Mucosa of stomach (tissue), 1 donor: ENCODE results near the gene TBCB.
"Not testable (repeated sequence)": the region's sequence is repeated elsewhere in the genome, so short reads cannot be mapped to it uniquely, and the experiment has no call there.

ENCODE experiments used
- H3K27me3 ChIP-seq: one replicate; pipeline ENCODE4 v1.7.0; 2013; ENCODE audit warnings: mild to moderate bottlenecking, low read length; ENCODE audit not compliant: control insufficient read depth, insufficient read depth
- H3K36me3 ChIP-seq: one replicate; pipeline ENCODE4 v1.7.0; 2013; ENCODE audit warnings: low read length; ENCODE audit not compliant: control insufficient read depth, insufficient read depth
- H3K4me1 ChIP-seq: one replicate; pipeline ENCODE4 v1.7.0; 2013; ENCODE audit warnings: mild to moderate bottlenecking, low read length; ENCODE audit not compliant: control insufficient read depth, insufficient read depth
- H3K4me3 ChIP-seq: one replicate; pipeline ENCODE4 v1.7.0; 2013; ENCODE audit warnings: low read length
- H3K9ac ChIP-seq: one replicate; pipeline ENCODE4 v1.7.0; 2013; ENCODE audit warnings: mild to moderate bottlenecking, low read length, moderate library complexity
- H3K9me3 ChIP-seq: one replicate; pipeline ENCODE4 v1.7.0; 2013; ENCODE audit warnings: mild to moderate bottlenecking, low read length, moderate library complexity; ENCODE audit not compliant: control insufficient read depth
- donor health status: Pancreatic carcinoma.

TBCB gene

GRCh38 chr19:36115453-36116343 lies at the start of gene TBCB:
Gene TBCB (plus strand): TSS chr19:36115468. CDS start chr19:36115561, 93 bp downstream.
- Histone ChIP-seq H3K27me3 (no peaks in the 10 kb centered on the region), H3K9ac (peak within 1 kb of the TSS; percentile 85), H3K4me3 (peak within 1 kb of the TSS; percentile 95), H3K4me1 (peaks cover 14% of the 10 kb centered on the region), H3K9me3 (no peaks in the 10 kb centered on the region), H3K36me3 (no peaks in the 10 kb centered on the region)

DNA sequence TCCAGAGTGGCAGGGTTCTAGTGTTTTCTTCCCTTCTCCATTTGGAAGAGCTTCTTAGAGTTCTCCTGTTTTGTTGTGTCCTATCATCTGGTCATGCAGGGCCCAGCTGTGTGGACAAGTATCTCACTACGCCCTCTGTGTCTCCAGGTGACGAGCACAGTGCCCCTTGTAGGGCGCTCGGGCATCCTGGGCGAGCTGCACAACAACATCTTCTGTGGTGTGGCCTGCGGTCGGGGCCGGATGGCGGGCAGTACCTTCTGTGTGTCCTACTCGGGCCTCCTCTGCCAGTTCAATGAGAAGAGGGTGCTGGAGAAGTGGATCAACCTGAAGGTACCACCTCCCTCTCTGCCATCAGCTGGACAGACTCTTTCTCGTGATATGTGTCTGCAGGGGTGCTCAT lies 47.6 kb upstream of the TBCB start:
- H3K36me3 ChIP-seq, result no peaks in the 10 kb centered on the region
- H3K4me1 ChIP-seq, result no peaks in the 10 kb centered on the region
- H3K9me3 ChIP-seq, result no peaks in the 10 kb centered on the region

GRCh38 chr19:36068810-36069499 lies 46.3 kb upstream of the TBCB start:
- not testable (repeated sequence) for H3K4me3 ChIP-seq, H3K36me3 ChIP-seq, H3K27me3 ChIP-seq, H3K9ac ChIP-seq, H3K9me3 ChIP-seq, H3K4me1 ChIP-seq

More for the DNA sequence above, 47.6 kb upstream of the TBCB start:
- no peak overlapping the region for H3K9ac ChIP-seq
- no peak overlapping the region for H3K4me3 ChIP-seq
- H3K27me3 ChIP-seq, result no peaks in the 10 kb centered on the region

DNA sequence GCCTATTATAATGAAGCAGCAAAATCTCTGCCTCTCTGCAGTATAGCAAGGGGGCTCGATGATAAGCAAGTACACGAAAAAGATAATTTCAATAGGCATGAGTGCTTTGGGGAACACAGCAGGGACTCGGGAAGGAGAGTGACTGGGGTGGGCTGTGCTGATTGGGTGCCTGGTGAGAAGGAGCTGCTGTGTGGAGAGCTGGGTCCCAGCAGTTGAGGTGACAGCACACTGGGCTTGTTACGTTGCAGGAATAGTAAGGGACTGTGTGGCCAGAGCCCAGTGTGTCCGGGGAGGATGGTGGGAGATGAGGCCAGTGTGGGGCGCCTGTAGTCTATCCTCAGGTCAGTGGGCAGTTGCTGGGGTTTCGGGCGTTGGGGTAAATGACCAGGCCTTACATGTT lies 43.2 kb upstream of the TBCB start:
- Histone ChIP-seq H3K9ac (no peak overlapping the region), H3K4me1 (no peaks in the 10 kb centered on the region), H3K36me3 (no peaks in the 10 kb centered on the region), H3K9me3 (no peaks in the 10 kb centered on the region), H3K4me3 (no peak overlapping the region), H3K27me3 (no peaks in the 10 kb centered on the region)

DNA sequence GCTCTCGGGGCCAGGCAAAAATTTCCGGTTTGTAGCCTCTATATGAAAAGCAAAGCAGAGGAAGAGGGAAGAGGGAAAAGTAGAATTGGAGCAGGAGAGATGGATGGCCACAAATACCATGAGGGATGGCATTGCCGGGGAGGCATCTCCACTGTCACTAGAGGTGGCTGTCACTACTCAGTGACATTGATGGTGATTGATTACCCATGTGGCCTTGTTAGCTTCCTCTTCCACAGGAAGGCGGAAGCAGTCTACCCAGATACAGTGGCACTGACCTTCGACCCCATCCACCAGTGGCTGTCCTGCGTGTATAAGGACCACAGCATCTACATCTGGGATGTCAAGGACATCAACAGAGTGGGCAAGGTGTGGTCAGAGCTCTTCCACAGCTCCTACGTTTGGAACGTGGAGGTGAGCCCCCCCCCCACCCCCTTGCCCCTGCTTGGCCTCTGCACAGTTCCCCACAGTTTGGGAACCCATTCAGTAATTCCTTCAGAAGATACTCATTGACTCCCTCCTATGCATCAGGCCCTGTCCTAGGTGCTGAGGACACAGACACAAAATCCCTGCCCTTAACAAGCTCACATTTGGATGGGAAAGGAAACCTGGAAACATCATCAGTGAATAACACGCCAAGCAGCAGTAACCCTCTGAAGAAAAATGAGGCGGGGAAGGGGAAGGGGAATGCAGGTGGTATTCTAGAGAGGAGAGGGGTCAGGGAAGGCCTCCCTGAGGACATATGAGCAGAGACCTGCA lies 42.0 kb upstream of the TBCB start:
- no peaks in the 10 kb centered on the region for H3K4me1 ChIP-seq
- H3K36me3 ChIP-seq, result no peaks in the 10 kb centered on the region
- no peaks in the 10 kb centered on the region for H3K27me3 ChIP-seq
- no peak overlapping the region for H3K4me3 ChIP-seq
- H3K9me3 ChIP-seq, result no peaks in the 10 kb centered on the region
- H3K9ac ChIP-seq, result no peak overlapping the region

DNA sequence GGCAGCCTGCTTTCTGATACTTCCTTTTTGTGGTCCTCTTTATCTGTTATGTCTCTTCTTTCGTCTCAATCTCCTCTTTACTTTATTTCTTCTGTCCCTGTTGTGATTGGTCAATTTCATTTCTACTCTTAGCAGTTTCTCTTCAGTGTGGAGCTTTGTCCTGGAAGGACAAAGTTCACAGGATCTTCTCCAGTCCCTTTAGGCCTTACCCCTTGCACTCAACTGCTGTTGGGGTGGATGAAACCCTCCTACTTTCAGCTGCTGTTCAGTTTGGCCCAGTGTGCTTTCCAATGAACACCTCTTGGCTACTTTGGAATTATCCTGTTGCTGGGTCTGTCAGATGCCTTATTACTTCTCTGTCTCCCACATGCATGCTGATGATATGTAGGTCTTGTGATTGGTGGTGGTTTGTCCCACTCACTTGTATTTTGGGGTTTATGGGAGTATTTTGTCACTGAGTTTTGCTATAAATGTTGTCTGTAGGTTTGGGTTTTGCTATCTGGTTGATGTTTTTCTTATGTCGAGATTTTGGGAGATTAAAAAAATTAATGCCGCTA lies 35.8 kb upstream of the TBCB start:
- Histone ChIP-seq H3K4me1 (no peaks in the 10 kb centered on the region), H3K9me3 (no peaks in the 10 kb centered on the region), H3K27me3 (no peaks in the 10 kb centered on the region), H3K36me3 (no peaks in the 10 kb centered on the region), H3K9ac (no peak overlapping the region), H3K4me3 (no peak overlapping the region)

- H3K9ac ChIP-seq, result no peak overlapping the region
Measured at GRCh38 chr19:36081385-36081784, 33.9 kb upstream of the TBCB start.

DNA sequence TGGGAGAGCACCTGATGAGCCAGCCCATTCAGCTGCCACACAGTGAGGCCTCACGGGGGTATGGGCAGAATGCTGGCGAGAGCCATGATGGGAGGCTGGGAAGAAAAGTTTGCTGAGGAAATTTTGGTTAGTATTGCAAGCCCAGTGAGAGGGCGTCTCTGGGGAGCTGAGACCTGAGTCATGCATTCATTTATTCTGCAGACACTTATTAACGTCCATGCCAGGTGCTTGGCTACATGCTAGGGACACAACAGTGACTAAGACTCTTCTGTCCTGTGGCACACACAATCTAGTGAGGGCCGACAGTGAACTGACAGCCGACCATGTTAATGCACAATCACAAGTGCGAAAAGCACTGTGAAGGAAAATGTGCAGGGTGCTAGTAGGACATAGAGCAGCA lies 33.4 kb upstream of the TBCB start:
- Histone ChIP-seq H3K9me3 (no peaks in the 10 kb centered on the region), H3K27me3 (no peaks in the 10 kb centered on the region), H3K4me3 (no peak overlapping the region), H3K9ac (no peak overlapping the region), H3K4me1 (no peaks in the 10 kb centered on the region), H3K36me3 (no peaks in the 10 kb centered on the region)

More at GRCh38 chr19:36081385-36081784, 33.9 kb upstream of the TBCB start:
- Histone ChIP-seq H3K4me1 (no peaks in the 10 kb centered on the region), H3K36me3 (no peaks in the 10 kb centered on the region), H3K9me3 (no peaks in the 10 kb centered on the region), H3K27me3 (no peaks in the 10 kb centered on the region), H3K4me3 (no peak overlapping the region)

- Histone ChIP-seq H3K9ac (no peak overlapping the region), H3K9me3 (no peaks in the 10 kb centered on the region), H3K27me3 (no peaks in the 10 kb centered on the region), H3K4me1 (no peaks in the 10 kb centered on the region), H3K4me3 (no peak overlapping the region), H3K36me3 (no peaks in the 10 kb centered on the region)
Measured at GRCh38 chr19:36082916-36083315, 32.4 kb upstream of the TBCB start.

DNA sequence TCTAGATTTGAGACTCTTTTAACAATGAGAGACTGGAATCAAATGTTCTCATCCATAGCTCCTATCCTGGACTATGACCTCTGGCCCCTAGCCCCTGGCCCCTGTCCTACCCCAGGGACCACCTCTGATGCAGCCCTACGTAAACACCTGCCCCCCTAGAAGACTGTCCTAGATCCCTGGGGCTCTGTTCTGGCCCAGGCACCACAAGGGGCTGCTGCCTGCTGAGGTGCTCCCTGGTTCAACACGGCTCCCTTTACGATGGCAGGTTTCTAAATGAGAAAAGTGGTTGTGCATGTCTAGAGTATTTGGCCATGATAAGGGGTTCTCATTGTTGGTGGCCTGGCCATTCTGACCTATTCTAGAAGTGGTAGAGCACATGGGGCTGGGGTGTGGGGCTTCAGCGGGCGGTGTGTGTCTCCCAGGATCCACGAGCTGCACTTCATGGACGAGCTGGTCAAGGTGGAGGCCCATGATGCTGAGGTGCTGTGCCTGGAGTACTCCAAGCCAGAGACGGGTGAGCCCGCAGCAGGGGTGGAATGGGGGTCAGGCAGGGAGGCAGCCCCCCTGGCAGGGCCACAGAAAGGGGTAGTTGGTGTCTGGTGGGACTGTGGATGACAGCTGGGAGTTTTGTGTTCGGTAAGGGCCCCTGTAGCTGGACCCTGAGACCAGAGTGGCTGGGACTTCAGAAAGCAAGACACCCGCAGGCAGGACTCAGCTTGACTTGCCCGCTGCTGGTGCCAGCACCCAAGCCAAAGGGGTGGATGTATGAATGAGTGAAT lies 30.8 kb upstream of the TBCB start:
- Histone ChIP-seq H3K9ac (no peak overlapping the region), H3K36me3 (no peaks in the 10 kb centered on the region), H3K27me3 (no peaks in the 10 kb centered on the region), H3K4me1 (no peaks in the 10 kb centered on the region), H3K4me3 (no peak overlapping the region), H3K9me3 (no peaks in the 10 kb centered on the region)

- Histone ChIP-seq H3K27me3 (no peaks in the 10 kb centered on the region), H3K4me3 (no peak overlapping the region), H3K4me1 (no peaks in the 10 kb centered on the region), H3K9me3 (no peaks in the 10 kb centered on the region), H3K36me3 (no peaks in the 10 kb centered on the region), H3K9ac (no peak overlapping the region)
Measured at GRCh38 chr19:36086326-36086725, 28.9 kb upstream of the TBCB start.
